PC-9 (cell line): ENCODE results near the gene KREMEN1. TPM values are rescaled to one million over a fixed set of nuclear protein-coding genes. Genes with fewer than 3 reads are reported as not detected.

Source experiments
- BruUV-seq: library from RNA; stranded (reverse); fragments of 400-500 nt; replicated peaks from 2 replicates; lab custom pipeline; 2021; lab: Mats Ljungman, UMichigan
- CTCF ChIA-PET: fragments of 300-600 bp; sonication (Branson Sonifier 250); formaldehyde crosslinking; loops from one replicate; lab custom pipeline; 2022; ENCODE audit warnings: antibody characterized with exemption; lab: Charles Lee
- POLR2A ChIA-PET: fragments of 300-600 bp; sonication (Branson Sonifier 250); formaldehyde crosslinking; loops from one replicate; lab custom pipeline; 2022; ENCODE audit warnings: antibody characterized with exemption; ENCODE audit not compliant: unreplicated experiment; lab: Charles Lee
- DNase-seq, 2 experiments: peaks; one replicate each; pipeline versions ENCODE4 v3.0.0 to v3.0.0-alpha.2; 2015 to 2022; ENCODE audit warnings: mixed read lengths in 1 of 2
- H2AFZ ChIP-seq: fragments of 200-600 bp; sonication (generic); 2 replicates; pipeline ENCODE4 v1.8.1; 2017; ENCODE audit warnings: antibody characterized with exemption
- H3F3A ChIP-seq: fragments of 200-600 bp; sonication (generic); 2 replicates; pipeline ENCODE4 v1.8.1; 2017; ENCODE audit warnings: antibody characterized with exemption, mild to moderate bottlenecking, low read depth; ENCODE audit not compliant: insufficient read depth
- H3K27ac ChIP-seq: fragments of 200-600 bp; sonication (generic); 2 replicates; pipeline ENCODE4 v1.6.1; 2016; ENCODE audit warnings: mixed run types
- H3K27me3 ChIP-seq: fragments of 200-600 bp; sonication (generic); 2 replicates; pipeline ENCODE4 v1.6.1; 2016; ENCODE audit warnings: low read depth, mixed run types; ENCODE audit not compliant: insufficient read depth
- H3K36me3 ChIP-seq: fragments of 200-600 bp; sonication (generic); 2 replicates; pipeline ENCODE4 v1.6.1; 2016; ENCODE audit warnings: low read depth, mixed run types
- H3K4me1 ChIP-seq: fragments of 200-600 bp; sonication (generic); replicated peaks from 2 replicates; pipeline ENCODE4 v1.6.1; 2016; ENCODE audit warnings: mixed run types; ENCODE audit not compliant: insufficient read depth
- H3K4me2 ChIP-seq: fragments of 200-600 bp; sonication (generic); 2 replicates; pipeline ENCODE4 v1.6.1; 2017; ENCODE audit warnings: mixed run types
- H3K4me3 ChIP-seq: fragments of 200-600 bp; sonication (generic); 2 replicates; pipeline ENCODE4 v1.6.1; 2016; ENCODE audit warnings: mixed run types
- H3K79me2 ChIP-seq: fragments of 200-600 bp; sonication (generic); 2 replicates; pipeline ENCODE4 v1.6.1; 2017; ENCODE audit warnings: low read depth, mixed run types
- H3K9me2 ChIP-seq: fragments of 200-600 bp; sonication (generic); 2 replicates; pipeline ENCODE4 v1.8.1; 2017; ENCODE audit warnings: mild to moderate bottlenecking; ENCODE audit not compliant: insufficient read depth
- H3K9me3 ChIP-seq: fragments of 200-600 bp; sonication (generic); 2 replicates; pipeline ENCODE4 v1.8.1; 2016; ENCODE audit warnings: low read depth; ENCODE audit not compliant: insufficient read depth
- H4K20me1 ChIP-seq: fragments of 200-600 bp; sonication (generic); 2 replicates; pipeline ENCODE4 v1.8.1; 2017; ENCODE audit not compliant: insufficient read depth
- EZH2 ChIP-seq: fragments of 200-600 bp; sonication (generic); IDR thresholded peaks from 2 replicates; pipeline ENCODE4 v1.8.0; 2017; ENCODE audit warnings: antibody characterized with exemption, low read depth
- intact Hi-C: fragments of 100-400 bp; cut with micrococcal nuclease; formaldehyde crosslinking; loops from one replicate; pipeline ENCODE4 v1.10.0; 2022; ENCODE audit not compliant: unreplicated experiment
- total RNA-seq: library from RNA; stranded (reverse); gene quantifications from 2 replicates; pipeline ENCODE4 v1.2.3, GENCODE V29; 2021
- TF ChIP-seq, protein P1 (sequence below): fragments of 200-600 bp; sonication (generic); conservative IDR thresholded peaks from 2 replicates; pipeline ENCODE4 v1.6.1; 2017; ENCODE audit warnings: mixed run types, antibody characterized with exemption, mild to moderate bottlenecking, moderate library complexity

Gene KREMEN1
- total RNA-seq, 1 experiment from 2014 or later = 6.1 TPM

DNA sequence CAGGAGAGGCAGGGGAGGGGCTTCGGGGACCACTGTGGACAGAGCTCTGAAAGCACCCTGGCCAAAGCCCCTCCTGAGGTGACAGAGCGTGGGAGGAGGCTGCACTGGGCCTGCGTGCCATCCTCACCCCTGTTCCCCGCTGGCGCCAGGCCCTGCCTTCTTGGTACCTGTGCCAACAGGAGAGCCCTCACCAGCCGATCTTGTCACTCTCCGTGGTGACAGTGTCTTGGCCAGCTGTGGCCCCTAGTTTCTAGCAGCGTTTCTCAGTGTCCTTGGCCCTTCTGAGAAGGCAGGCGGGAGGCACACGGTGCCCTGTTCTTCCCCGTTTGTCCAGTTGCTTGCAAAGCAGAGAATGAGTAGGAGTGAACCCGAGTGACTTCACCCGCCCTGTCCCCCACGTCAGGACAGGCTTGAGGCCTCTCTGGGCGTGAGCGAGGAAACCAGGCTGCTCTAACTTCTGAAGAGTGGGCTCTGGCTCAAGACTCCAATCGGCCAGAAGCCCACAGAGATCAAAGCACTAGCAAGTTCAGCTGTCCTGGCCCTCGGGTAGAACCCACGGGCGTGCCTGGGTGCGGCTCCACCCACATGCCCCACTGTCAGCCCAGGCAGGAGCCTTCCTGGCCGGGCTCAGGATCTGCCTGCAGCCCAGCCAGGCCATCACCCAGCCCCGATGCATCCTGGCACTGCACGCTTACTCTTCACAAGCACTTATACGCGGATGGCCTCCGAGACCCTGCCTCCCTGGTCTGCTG is 72.7 kb downstream of the KREMEN1 start:
- Histone ChIP-seq H3K9me2 (no peaks in the 10 kb centered on the region), H3K27ac (no peak overlapping the region), H3K36me3 (no peaks in the 10 kb centered on the region), H4K20me1 (no peaks in the 10 kb centered on the region), H2AFZ (no peak overlapping the region), H3K4me2 (no peak overlapping the region), H3K9me3 (no peaks in the 10 kb centered on the region), H3K79me2 (no peaks in the 10 kb centered on the region), H3K4me1 (no peaks in the 10 kb centered on the region), H3K4me3 (no peak overlapping the region), H3K27me3 (no peaks in the 10 kb centered on the region), H3F3A (no peaks in the 10 kb centered on the region)
- TF ChIP-seq, protein P1, sequence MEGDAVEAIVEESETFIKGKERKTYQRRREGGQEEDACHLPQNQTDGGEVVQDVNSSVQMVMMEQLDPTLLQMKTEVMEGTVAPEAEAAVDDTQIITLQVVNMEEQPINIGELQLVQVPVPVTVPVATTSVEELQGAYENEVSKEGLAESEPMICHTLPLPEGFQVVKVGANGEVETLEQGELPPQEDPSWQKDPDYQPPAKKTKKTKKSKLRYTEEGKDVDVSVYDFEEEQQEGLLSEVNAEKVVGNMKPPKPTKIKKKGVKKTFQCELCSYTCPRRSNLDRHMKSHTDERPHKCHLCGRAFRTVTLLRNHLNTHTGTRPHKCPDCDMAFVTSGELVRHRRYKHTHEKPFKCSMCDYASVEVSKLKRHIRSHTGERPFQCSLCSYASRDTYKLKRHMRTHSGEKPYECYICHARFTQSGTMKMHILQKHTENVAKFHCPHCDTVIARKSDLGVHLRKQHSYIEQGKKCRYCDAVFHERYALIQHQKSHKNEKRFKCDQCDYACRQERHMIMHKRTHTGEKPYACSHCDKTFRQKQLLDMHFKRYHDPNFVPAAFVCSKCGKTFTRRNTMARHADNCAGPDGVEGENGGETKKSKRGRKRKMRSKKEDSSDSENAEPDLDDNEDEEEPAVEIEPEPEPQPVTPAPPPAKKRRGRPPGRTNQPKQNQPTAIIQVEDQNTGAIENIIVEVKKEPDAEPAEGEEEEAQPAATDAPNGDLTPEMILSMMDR = no peak
- TF ChIP-seq EZH2 = no peak
- POLR2A ChIA-PET = no interaction called here
- no TSS peak for BruUV-seq
- DNase-seq = no peak
- intact Hi-C loops = no loop called here
- CTCF ChIA-PET = no interaction called here

DNA sequence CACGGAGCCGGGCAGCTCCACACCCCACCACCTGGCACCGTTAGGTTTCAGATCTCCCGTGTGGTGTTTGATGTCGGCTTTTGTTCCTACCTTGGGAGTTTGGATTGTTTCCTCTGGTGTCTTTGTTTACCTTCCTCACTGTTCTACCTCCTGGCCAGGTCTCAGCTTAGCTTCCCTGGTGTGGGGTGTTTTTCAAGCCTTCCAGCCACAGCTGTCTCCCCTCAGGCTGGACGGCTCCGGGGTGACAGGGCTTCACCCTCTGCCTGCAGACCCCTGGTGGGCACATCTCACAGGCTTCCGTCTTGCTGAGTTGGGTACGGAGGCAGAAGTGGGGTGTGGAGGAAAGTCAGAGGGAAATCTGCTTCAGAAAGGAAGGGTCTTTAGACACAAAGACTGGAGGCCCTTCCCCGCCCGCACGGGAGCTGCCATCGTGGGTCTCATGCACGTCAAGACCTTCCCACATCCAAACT is 73.3 kb downstream of the KREMEN1 start:
- H3K79me2 ChIP-seq = no peaks in the 10 kb centered on the region
- CTCF ChIA-PET = no interaction called here
- H4K20me1 ChIP-seq = no peaks in the 10 kb centered on the region
- POLR2A ChIA-PET = no interaction called here
- TF ChIP-seq EZH2 = no peak
- TF ChIP-seq, protein P1 = no peak
- no peaks in the 10 kb centered on the region for H3K27me3 ChIP-seq
- H3F3A ChIP-seq = no peaks in the 10 kb centered on the region
- no peaks in the 10 kb centered on the region for H3K9me2 ChIP-seq
- H3K36me3 ChIP-seq = no peaks in the 10 kb centered on the region
- no peak for DNase-seq
- H3K4me3 ChIP-seq = no peak overlapping the region
- intact Hi-C loops = no loop called here
- no peak overlapping the region for H2AFZ ChIP-seq
- no peaks in the 10 kb centered on the region for H3K4me1 ChIP-seq
- no peak overlapping the region for H3K27ac ChIP-seq
- no peak overlapping the region for H3K4me2 ChIP-seq
- H3K9me3 ChIP-seq = no peaks in the 10 kb centered on the region
- no TSS peak for BruUV-seq

- Histone ChIP-seq H3K9me3 (no peaks in the 10 kb centered on the region), H3K4me1 (no peaks in the 10 kb centered on the region), H3K4me3 (no peak overlapping the region), H3K27ac (no peak overlapping the region), H4K20me1 (no peaks in the 10 kb centered on the region), H3K27me3 (no peaks in the 10 kb centered on the region), H3K9me2 (no peaks in the 10 kb centered on the region), H3K4me2 (no peak overlapping the region), H3K79me2 (no peaks in the 10 kb centered on the region), H3K36me3 (no peaks in the 10 kb centered on the region), H3F3A (no peaks in the 10 kb centered on the region), H2AFZ (no peak overlapping the region)
- no TSS peak for BruUV-seq
- no peak for DNase-seq
- TF ChIP-seq EZH2 = no peak
- TF ChIP-seq, protein P1 = no peak
- intact Hi-C loops = no loop called here
- POLR2A ChIA-PET = no interaction called here
- CTCF ChIA-PET = no interaction called here
These were observed 73.9 kb downstream of the KREMEN1 start for GRCh38 chr22:29146771-29147170.
